PC-9 (cell line): Measurements from ENCODE around the gene ANKRD24. TPM values are rescaled to one million over a fixed set of nuclear protein-coding genes. Genes with fewer than 3 reads are reported as not detected.

ENCODE experiments used
- BruUV-seq: library from RNA; stranded (reverse); fragments of 400-500 nt; replicated peaks from 2 replicates; lab custom pipeline; 2021; lab: Mats Ljungman, UMichigan
- CTCF ChIA-PET: fragments of 300-600 bp; sonication (Branson Sonifier 250); formaldehyde crosslinking; loops from one replicate; lab custom pipeline; 2022; ENCODE audit warnings: antibody characterized with exemption; lab: Charles Lee
- POLR2A ChIA-PET: fragments of 300-600 bp; sonication (Branson Sonifier 250); formaldehyde crosslinking; loops from one replicate; lab custom pipeline; 2022; ENCODE audit warnings: antibody characterized with exemption; ENCODE audit not compliant: unreplicated experiment; lab: Charles Lee
- DNase-seq, 2 experiments: peaks; one replicate each; pipeline versions ENCODE4 v3.0.0 to v3.0.0-alpha.2; 2015 to 2022; ENCODE audit warnings: mixed read lengths in 1 of 2
- H2AFZ ChIP-seq: fragments of 200-600 bp; sonication (generic); 2 replicates; pipeline ENCODE4 v1.8.1; 2017; ENCODE audit warnings: antibody characterized with exemption
- H3F3A ChIP-seq: fragments of 200-600 bp; sonication (generic); 2 replicates; pipeline ENCODE4 v1.8.1; 2017; ENCODE audit warnings: antibody characterized with exemption, mild to moderate bottlenecking, low read depth; ENCODE audit not compliant: insufficient read depth
- H3K27ac ChIP-seq: fragments of 200-600 bp; sonication (generic); 2 replicates; pipeline ENCODE4 v1.6.1; 2016; ENCODE audit warnings: mixed run types
- H3K27me3 ChIP-seq: fragments of 200-600 bp; sonication (generic); 2 replicates; pipeline ENCODE4 v1.6.1; 2016; ENCODE audit warnings: low read depth, mixed run types; ENCODE audit not compliant: insufficient read depth
- H3K36me3 ChIP-seq: fragments of 200-600 bp; sonication (generic); 2 replicates; pipeline ENCODE4 v1.6.1; 2016; ENCODE audit warnings: low read depth, mixed run types
- H3K4me1 ChIP-seq: fragments of 200-600 bp; sonication (generic); replicated peaks from 2 replicates; pipeline ENCODE4 v1.6.1; 2016; ENCODE audit warnings: mixed run types; ENCODE audit not compliant: insufficient read depth
- H3K4me2 ChIP-seq: fragments of 200-600 bp; sonication (generic); 2 replicates; pipeline ENCODE4 v1.6.1; 2017; ENCODE audit warnings: mixed run types
- H3K4me3 ChIP-seq: fragments of 200-600 bp; sonication (generic); 2 replicates; pipeline ENCODE4 v1.6.1; 2016; ENCODE audit warnings: mixed run types
- H3K79me2 ChIP-seq: fragments of 200-600 bp; sonication (generic); 2 replicates; pipeline ENCODE4 v1.6.1; 2017; ENCODE audit warnings: low read depth, mixed run types
- H3K9me2 ChIP-seq: fragments of 200-600 bp; sonication (generic); 2 replicates; pipeline ENCODE4 v1.8.1; 2017; ENCODE audit warnings: mild to moderate bottlenecking; ENCODE audit not compliant: insufficient read depth
- H3K9me3 ChIP-seq: fragments of 200-600 bp; sonication (generic); 2 replicates; pipeline ENCODE4 v1.8.1; 2016; ENCODE audit warnings: low read depth; ENCODE audit not compliant: insufficient read depth
- H4K20me1 ChIP-seq: fragments of 200-600 bp; sonication (generic); 2 replicates; pipeline ENCODE4 v1.8.1; 2017; ENCODE audit not compliant: insufficient read depth
- CTCF ChIP-seq: fragments of 200-600 bp; sonication (generic); conservative IDR thresholded peaks from 2 replicates; pipeline ENCODE4 v1.6.1; 2017; ENCODE audit warnings: mixed run types, antibody characterized with exemption, mild to moderate bottlenecking, moderate library complexity
- EZH2 ChIP-seq: fragments of 200-600 bp; sonication (generic); IDR thresholded peaks from 2 replicates; pipeline ENCODE4 v1.8.0; 2017; ENCODE audit warnings: antibody characterized with exemption, low read depth
- intact Hi-C: fragments of 100-400 bp; cut with micrococcal nuclease; formaldehyde crosslinking; loops from one replicate; pipeline ENCODE4 v1.10.0; 2022; ENCODE audit not compliant: unreplicated experiment
- total RNA-seq: library from RNA; stranded (reverse); gene quantifications from 2 replicates; pipeline ENCODE4 v1.2.3, GENCODE V29; 2021

ANKRD24 gene
- total RNA-seq, 1 experiment from 2014 or later: 0.79 TPM

GRCh38 chr19:4161415-4162077 lies 20.9 kb upstream of the ANKRD24 start:
- Histone ChIP-seq H3K36me3 (no peaks in the 10 kb centered on the region), H2AFZ (no peak overlapping the region), H3K79me2 (no peaks in the 10 kb centered on the region), H3K27ac (no peak overlapping the region), H3K9me2 (no peaks in the 10 kb centered on the region), H3K4me1 (no peaks in the 10 kb centered on the region), H3K9me3 (no peaks in the 10 kb centered on the region), H3K4me2 (no peak overlapping the region), H3K27me3 (peaks cover 4% of the 10 kb centered on the region), H3F3A (no peaks in the 10 kb centered on the region; the same call in 1 of the 2 replicates), H4K20me1 (no peaks in the 10 kb centered on the region), H3K4me3 (no peak overlapping the region)
- intact Hi-C loops: no loop called here
- no peak for DNase-seq
- POLR2A ChIA-PET: no interaction called here
- no TSS peak for BruUV-seq
- CTCF ChIA-PET: no interaction called here
- TF ChIP-seq CTCF (no peak), EZH2 (no peak)

DNA sequence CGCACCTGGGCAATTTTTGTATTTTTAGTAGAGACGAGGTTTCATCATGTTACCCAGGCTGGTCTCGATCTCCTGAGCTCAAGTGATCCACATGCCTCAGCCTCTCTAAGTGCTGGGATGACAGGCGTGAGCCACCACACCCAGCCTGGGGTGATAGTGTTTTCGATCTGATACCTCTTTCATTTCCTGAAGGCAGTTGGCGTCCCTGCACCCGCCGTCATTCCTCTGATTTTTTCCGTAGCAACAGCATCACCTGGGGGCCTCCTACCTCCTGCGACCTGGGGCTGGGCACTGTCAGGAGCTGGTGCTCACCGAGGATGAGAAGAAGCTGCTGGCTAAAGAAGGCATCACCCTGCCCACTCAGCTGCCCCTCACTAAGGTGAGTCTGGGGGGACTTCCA lies 18.2 kb upstream of the ANKRD24 start:
- no peaks in the 10 kb centered on the region for H3K36me3 ChIP-seq
- no peak overlapping the region for H3K4me2 ChIP-seq
- DNase-seq: no peak
- peaks cover 4% of the 10 kb centered on the region for H3K27me3 ChIP-seq
- TF ChIP-seq EZH2: no peak
- TF ChIP-seq CTCF: no peak
- no peaks in the 10 kb centered on the region; the same call in 1 of the 2 replicates for H3F3A ChIP-seq
- POLR2A ChIA-PET: no interaction called here
- no peaks in the 10 kb centered on the region for H4K20me1 ChIP-seq
- intact Hi-C loops: no loop called here
- no peaks in the 10 kb centered on the region for H3K4me1 ChIP-seq
- CTCF ChIA-PET: no interaction called here
- H3K79me2 ChIP-seq: no peaks in the 10 kb centered on the region
- no TSS peak for BruUV-seq
- H3K9me2 ChIP-seq: no peaks in the 10 kb centered on the region
- no peak overlapping the region for H3K4me3 ChIP-seq
- H3K9me3 ChIP-seq: no peaks in the 10 kb centered on the region
- no peak overlapping the region for H2AFZ ChIP-seq
- no peak overlapping the region for H3K27ac ChIP-seq

DNA sequence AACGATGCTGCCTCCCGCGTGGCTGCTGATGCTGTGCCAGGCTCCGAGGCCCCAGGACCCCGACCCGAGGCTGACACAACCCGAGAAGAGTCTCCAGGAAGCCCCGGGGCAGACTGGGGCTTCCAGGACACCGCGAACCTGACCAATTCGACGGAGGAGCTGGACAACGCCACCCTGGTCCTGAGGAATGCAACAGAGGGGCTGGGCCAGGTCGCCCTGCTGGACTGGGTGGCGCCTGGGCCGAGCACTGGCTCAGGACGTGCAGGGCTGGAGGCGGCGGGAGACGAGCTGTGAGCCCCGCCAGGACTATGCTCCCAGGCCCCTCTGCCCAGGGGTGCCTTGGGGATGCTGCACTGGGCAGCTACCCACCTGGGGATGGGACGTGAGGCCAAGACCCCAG lies 10.8 kb upstream of the ANKRD24 start:
- DNase-seq: no peak
- Histone ChIP-seq H3K36me3 (no peaks in the 10 kb centered on the region), H3K79me2 (no peaks in the 10 kb centered on the region), H3K4me2 (no peak overlapping the region), H4K20me1 (no peaks in the 10 kb centered on the region), H3F3A (no peaks in the 10 kb centered on the region; the same call in 1 of the 2 replicates), H2AFZ (no peak overlapping the region), H3K4me3 (no peak overlapping the region), H3K9me2 (no peaks in the 10 kb centered on the region), H3K9me3 (no peaks in the 10 kb centered on the region), H3K27ac (no peak overlapping the region), H3K4me1 (no peaks in the 10 kb centered on the region), H3K27me3 (peaks cover 24% of the 10 kb centered on the region)
- intact Hi-C loops: no loop called here
- POLR2A ChIA-PET: no interaction called here
- no TSS peak for BruUV-seq
- CTCF ChIA-PET: no interaction called here
- no peak for TF ChIP-seq CTCF
- no peak for TF ChIP-seq EZH2
